SK-N-MC (cell line): ENCODE data around the gene EEF1AKMT3.

Experiments
- DNase-seq: peaks from one replicate; pipeline ENCODE4 v3.0.0-alpha.2; 2011; ENCODE audit warnings: low read depth, low spot score
- H3K27ac ChIP-seq: fragments of 200-600 bp; sonication (generic); 2 replicates; pipeline ENCODE4 v1.5.1; 2016; ENCODE audit warnings: mixed run types
- H3K36me3 ChIP-seq: fragments of 200-600 bp; sonication (generic); 2 replicates; pipeline ENCODE4 v1.6.1; 2017; ENCODE audit warnings: antibody characterized with exemption, low read length, mixed read lengths; ENCODE audit not compliant: insufficient read depth
- H3K4me3 ChIP-seq: fragments of 200-600 bp; sonication (generic); 2 replicates; pipeline ENCODE4 v1.5.1; 2016
- H3K9ac ChIP-seq: fragments of 200-600 bp; sonication (generic); 2 replicates; pipeline ENCODE4 v1.8.0; 2017; ENCODE audit warnings: mixed run types, mixed read lengths; ENCODE audit not compliant: insufficient read length
- H3K9me3 ChIP-seq: fragments of 200-600 bp; sonication (generic); 2 replicates; pipeline ENCODE4 v1.6.1; 2017; ENCODE audit warnings: low read depth, mild to moderate bottlenecking, antibody characterized with exemption, low read length, moderate library complexity, mixed read lengths
- EZH2 ChIP-seq: fragments of 200-600 bp; sonication (generic); IDR thresholded peaks from one replicate; pipeline ENCODE4 v1.6.1; 2017; ENCODE audit warnings: antibody characterized with exemption
- FOXP2 ChIP-seq: optimal IDR thresholded peaks from 2 replicates; pipeline ENCODE3; 2011; ENCODE audit warnings: mild to moderate bottlenecking, moderate library complexity; ENCODE audit not compliant: insufficient read depth; ENCODE audit errors: extremely low read length, control extremely low read depth
- POLR2AphosphoS5 ChIP-seq: IDR thresholded peaks from 2 replicates; pipeline ENCODE4 v1.6.1; 2012; ENCODE audit warnings: mild to moderate bottlenecking, low read depth, low read length, borderline replicate concordance

The EEF1AKMT3 gene

DNA sequence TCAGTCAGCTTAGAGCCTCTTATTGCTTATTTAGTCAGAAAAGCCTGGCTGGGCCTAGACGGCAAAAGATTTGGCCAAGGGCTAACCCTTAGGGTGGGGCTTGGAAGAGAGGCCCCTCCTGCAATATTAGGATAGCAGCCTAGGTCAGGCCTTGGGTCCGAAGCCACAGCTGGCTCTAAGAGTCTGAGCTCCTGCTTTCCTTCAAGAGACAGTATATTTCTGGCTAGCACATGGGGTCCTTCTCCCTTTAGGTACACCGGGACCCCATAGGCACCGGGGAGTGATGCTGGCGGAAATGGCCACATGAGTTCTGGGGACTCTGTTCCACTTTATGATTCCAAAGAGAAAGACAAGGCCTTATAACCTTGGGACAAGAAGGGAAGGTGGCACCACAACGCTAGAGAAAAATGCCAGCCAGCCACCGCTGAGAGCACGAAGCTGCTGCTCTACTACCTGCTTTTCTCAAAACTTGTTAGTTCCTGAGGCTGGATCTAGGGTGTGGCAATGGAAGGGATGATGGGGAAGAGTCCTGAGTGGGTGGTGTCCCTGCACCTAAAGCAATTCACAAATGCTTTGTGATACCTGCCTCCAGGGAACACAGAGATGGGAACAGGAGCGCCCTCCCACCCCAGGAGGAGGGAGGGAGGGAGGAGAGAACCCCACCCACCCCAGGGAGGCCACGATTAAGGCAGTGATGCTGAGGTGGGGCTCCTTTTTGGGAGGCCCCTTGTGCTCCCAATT lies 49.2 kb downstream of the EEF1AKMT3 start:
- H3K4me3 ChIP-seq = no peak overlapping the region
- H3K9ac ChIP-seq = no peak overlapping the region
- DNase-seq = no peak
- H3K36me3 ChIP-seq = peaks cover 44% of the 10 kb centered on the region
- no peaks in the 10 kb centered on the region for H3K9me3 ChIP-seq
- TF ChIP-seq EZH2 (no peak), POLR2AphosphoS5 (no peak)
- H3K27ac ChIP-seq = no peak overlapping the region

DNA sequence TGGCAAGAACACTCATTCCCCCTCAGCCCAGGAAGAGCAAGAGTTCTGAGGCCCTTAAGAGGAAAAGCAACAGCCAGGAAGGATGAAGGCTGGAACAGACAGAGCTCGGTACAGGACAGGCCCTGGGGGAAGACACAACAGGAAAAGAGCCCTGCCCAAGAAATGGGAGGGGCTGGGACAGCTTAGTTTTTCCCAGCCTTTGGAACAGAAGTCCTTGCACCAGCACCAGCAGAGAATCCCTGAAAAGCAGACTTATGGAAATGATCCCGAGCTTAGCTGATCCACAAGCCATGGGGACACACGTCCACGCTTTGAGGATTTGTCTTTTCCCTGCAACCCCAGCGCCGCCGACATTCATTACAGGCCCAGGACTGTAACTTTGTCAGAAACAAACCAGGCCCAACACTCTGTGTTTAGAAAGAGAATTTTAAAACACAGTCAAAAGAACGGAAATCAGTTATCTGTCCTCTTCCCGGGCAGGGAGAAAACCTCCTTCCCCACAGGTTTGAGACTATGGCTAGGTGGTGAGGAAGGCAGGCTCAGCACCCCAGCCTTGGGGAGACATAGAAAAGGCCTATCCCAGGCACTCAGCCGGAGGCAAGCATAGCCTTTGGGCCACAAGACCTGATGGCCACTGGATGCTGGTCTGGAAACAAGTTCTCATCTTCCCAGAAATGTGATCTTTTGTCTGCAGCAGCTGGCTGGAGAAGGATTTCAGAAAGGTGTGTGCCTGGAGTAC lies 50.1 kb downstream of the EEF1AKMT3 start:
- Histone ChIP-seq H3K9me3 (no peaks in the 10 kb centered on the region), H3K27ac (no peak overlapping the region), H3K36me3 (peaks cover 53% of the 10 kb centered on the region), H3K9ac (no peak overlapping the region), H3K4me3 (no peak overlapping the region)
- TF ChIP-seq POLR2AphosphoS5 = no peak
- TF ChIP-seq FOXP2 = no peak
- no peak for TF ChIP-seq EZH2
- no peak for DNase-seq

GRCh38 chr12:57823131-57823907 lies 50.9 kb downstream of the EEF1AKMT3 start:
- Histone ChIP-seq H3K36me3 (peaks cover 60% of the 10 kb centered on the region), H3K9me3 (no peaks in the 10 kb centered on the region), H3K27ac (no peak overlapping the region), H3K4me3 (no peak overlapping the region), H3K9ac (no peak overlapping the region)
- TF ChIP-seq POLR2AphosphoS5 (no peak), FOXP2 (no peak), EZH2 (no peak)
- no peak for DNase-seq

DNA sequence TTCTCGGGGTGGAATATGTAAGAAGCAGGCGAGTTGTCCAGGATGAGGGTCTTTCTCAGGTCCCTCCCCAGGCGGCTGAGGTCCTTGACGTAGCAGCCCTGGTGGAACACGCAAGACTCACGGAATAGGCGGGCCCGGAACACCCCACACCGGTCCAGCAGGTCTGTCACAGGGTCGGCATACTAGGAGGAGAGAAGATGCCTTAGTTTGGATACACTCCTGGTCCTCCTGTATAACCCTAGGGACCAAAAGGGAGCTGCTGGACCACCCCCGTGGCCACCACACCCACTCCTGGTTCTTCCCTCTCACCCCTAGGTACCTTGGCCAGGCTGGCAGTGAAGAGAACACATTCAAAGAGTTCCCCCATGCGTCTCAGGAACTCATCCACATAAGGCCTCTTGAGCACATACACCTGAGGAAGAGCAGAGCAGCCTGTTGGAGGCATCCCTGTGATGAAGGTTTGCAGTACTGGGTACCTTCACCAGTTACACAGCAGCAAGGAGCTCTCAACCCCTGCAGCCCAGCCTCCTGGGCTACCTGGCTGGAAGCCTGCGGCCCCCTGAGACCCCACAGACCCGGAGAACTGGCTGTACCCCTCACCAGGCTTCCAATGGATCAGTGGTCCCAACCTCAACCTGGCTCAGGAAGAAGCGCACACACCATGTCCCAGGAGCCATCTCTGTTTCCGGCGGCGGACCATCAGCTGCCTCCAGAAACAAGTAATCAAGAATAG lies 51.7 kb downstream of the EEF1AKMT3 start:
- DNase-seq = no peak
- H3K27ac ChIP-seq = no peak overlapping the region
- no peaks in the 10 kb centered on the region for H3K9me3 ChIP-seq
- TF ChIP-seq EZH2 (no peak), POLR2AphosphoS5 (no peak), FOXP2 (no peak)
- peaks cover 67% of the 10 kb centered on the region for H3K36me3 ChIP-seq
- H3K9ac ChIP-seq = no peak overlapping the region
- H3K4me3 ChIP-seq = no peak overlapping the region

DNA sequence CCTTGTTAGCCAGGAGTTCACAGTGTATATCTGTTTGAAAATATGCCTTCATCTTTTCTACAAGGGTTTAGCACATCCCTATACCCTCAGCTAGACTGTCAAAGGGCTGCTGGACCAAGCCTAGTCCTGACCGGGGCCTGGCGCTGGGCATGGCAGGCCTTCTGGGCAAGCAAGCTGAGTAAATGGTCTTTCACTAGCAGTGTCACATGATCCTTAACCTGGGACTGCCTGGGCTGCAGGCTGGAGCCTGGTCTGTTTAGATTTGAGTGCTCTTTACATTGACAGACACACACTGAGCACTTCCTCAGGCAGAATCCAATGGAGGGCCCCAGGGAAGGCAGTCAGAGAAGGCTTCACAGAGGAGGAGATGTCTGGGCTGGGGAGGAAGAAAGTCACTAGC lies 53.0 kb downstream of the EEF1AKMT3 start:
- TF ChIP-seq EZH2 (no peak), FOXP2 (no peak), POLR2AphosphoS5 (no peak)
- Histone ChIP-seq H3K9me3 (no peaks in the 10 kb centered on the region), H3K36me3 (peaks cover 75% of the 10 kb centered on the region), H3K4me3 (no peak overlapping the region), H3K9ac (no peak overlapping the region), H3K27ac (no peak overlapping the region)
- no peak for DNase-seq

- DNase-seq = no peak
- peaks cover 75% of the 10 kb centered on the region for H3K36me3 ChIP-seq
- no peaks in the 10 kb centered on the region for H3K9me3 ChIP-seq
- H3K27ac ChIP-seq = no peak overlapping the region
- no peak overlapping the region for H3K9ac ChIP-seq
- TF ChIP-seq EZH2 = no peak
- TF ChIP-seq POLR2AphosphoS5 = no peak
- TF ChIP-seq FOXP2 = no peak
- no peak overlapping the region for H3K4me3 ChIP-seq
Measured at GRCh38 chr12:57826400-57826799, 54.0 kb downstream of the EEF1AKMT3 start.

GRCh38 chr12:57826966-57827365 lies 54.6 kb downstream of the EEF1AKMT3 start:
- Histone ChIP-seq H3K27ac (no peak overlapping the region), H3K9ac (no peak overlapping the region), H3K9me3 (no peaks in the 10 kb centered on the region), H3K36me3 (peaks cover 73% of the 10 kb centered on the region), H3K4me3 (no peak overlapping the region)
- TF ChIP-seq POLR2AphosphoS5 = no peak
- no peak for TF ChIP-seq FOXP2
- no peak for TF ChIP-seq EZH2
- DNase-seq = no peak

DNA sequence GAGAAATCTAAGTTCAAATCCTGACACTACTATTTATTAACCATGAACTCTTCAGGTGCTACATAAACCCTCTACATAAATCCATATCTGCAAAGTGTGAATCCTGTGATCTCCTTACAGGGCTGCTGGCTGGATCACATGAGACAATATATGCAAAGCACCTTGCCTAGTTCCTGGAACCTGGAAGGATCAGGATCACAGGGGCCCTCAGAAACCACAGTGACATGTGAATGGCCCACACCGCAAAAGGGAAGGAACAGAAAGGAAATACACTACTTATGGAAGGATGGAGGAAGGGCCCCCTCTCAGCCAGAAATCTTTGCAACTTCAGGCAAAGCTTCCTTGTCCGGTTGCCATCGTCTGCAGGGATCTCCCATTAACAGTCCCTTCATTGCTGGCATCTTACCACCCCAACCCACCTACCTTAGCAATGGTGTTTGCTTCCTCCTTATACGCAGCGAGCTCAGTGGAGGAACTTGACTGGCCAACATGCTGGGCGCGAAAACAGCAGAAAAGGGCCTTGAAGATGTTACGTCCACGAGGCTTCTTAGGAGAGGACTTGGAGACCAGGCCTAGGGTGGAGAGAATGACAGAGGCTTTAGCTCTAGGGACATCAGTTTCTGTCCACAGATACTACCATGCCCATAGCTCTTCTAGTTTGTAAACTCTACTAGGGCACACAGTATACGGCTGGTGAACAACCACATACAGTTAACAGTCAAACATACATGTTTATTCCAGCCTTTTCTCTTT lies 56.8 kb downstream of the EEF1AKMT3 start:
- Histone ChIP-seq H3K9me3 (no peaks in the 10 kb centered on the region), H3K9ac (no peak overlapping the region), H3K4me3 (no peak overlapping the region), H3K27ac (no peak overlapping the region), H3K36me3 (peaks cover 53% of the 10 kb centered on the region)
- DNase-seq = no peak
- TF ChIP-seq POLR2AphosphoS5 (no peak), EZH2 (no peak), FOXP2 (no peak)
